HG03095 (cell line): Measurements from ENCODE around the gene KCNK1.

Source experiments
- ATAC-seq: cut with Tn5 transposase; IDR thresholded peaks from one replicate; pipeline ENCODE4 v1.9.1; 2021; ENCODE audit warnings: moderate library complexity; ENCODE audit not compliant: unreplicated experiment

Gene KCNK1

DNA sequence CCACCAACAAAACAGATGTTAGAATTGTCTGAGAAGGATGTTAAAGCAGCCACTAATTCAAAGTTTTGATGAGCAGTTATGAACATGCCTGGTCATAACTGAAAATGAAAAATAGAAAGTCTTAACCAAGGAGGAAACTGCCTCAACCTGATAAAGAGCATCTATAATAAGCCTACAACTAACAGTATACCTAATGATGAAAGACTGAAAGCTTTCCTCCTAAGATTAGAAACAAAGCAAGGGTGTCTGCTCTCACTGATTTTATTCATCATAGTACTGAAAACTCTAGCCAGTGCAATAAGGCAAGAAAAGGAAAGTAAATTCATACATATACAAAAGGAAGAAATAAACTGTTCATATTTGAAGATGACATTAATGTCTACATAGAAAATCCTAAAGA is 82.0 kb downstream of the KCNK1 start:
- ATAC-seq, result no peak

- ATAC-seq, result no peak
These were observed 86.4 kb downstream of the KCNK1 start for GRCh38 chr1:233700338-233700737.

- no peak for ATAC-seq
These were observed 90.4 kb downstream of the KCNK1 start for GRCh38 chr1:233704170-233704897.

- no peak for ATAC-seq
These were observed 91.2 kb downstream of the KCNK1 start for GRCh38 chr1:233704898-233705723.

GRCh38 chr1:233707153-233707879 is 93.4 kb downstream of the KCNK1 start:
- ATAC-seq, result no peak

DNA sequence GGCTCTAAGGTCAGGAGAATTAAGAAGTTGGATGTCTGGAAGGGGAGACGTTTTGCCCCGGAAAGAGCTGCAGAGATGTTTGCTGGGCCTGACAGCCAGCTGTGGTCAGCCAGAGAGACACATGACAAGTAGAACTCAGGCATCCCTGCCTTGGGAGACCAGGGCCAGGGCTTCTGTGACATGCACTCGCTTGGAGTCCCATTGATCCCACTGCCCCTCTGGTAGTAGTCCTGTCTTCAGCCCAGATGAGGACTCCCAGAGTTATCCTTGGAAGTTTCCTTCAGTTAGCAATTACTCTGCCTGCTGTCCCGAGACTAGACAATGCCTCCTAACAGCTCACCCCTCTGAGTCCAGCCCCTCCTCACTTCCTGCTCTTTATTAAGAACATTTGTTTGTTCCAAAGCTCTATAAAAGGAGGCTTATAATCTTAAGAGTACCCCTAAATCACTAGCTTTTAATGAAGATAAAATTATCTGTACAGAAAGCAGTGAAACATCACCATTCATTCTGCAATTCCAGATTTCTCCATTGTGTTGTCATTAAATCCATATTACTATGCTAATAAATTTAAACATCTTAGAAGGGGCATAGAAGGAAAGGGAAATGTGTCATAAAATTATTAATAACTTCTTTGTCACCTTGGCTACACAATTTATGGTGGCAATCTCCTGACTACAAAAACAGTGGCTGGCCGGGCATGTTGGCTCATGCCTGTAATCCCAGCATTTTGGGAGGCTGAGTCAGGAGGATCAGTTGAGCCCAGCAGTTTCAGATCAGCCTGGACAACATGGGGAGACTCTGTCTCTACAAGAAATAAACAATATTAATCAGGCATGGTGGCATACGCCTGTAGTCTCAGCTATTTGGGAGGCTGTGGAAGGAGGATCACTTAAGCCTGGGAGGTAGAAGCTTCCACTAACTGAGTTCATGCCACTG is 94.2 kb downstream of the KCNK1 start:
- ATAC-seq, result no peak

GRCh38 chr1:233710031-233710430 is 96.1 kb downstream of the KCNK1 start:
- no peak for ATAC-seq

GRCh38 chr1:233710507-233710906 is 96.6 kb downstream of the KCNK1 start:
- ATAC-seq, result no peak

DNA sequence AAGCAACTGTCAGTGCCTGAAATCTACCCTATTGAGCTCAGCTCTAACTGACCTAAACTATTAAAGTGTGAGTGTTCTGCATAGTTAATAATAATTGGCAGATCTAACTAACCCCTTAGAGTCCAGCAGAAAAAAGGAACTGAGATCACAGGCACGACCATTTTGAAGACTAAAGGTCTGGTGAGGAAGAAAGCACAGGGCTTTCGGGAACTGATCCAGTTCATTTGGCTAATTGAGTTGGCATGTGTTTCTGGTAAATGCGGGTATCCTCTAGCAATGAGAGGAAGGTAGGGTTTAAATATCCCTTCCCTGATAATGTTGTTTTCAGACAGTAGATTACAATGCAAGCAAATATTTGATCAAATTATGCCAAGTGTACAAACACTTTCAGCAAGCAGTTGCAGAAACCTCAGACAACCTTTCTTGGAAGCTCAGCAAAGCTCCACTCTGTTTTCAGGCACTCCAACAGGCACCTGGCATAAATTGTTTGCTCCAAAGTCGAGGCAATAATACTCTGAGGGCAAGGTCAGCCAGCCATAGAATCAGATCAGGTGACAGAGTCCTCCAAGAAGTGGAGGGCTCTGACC is 100.8 kb downstream of the KCNK1 start:
- no peak for ATAC-seq

DNA sequence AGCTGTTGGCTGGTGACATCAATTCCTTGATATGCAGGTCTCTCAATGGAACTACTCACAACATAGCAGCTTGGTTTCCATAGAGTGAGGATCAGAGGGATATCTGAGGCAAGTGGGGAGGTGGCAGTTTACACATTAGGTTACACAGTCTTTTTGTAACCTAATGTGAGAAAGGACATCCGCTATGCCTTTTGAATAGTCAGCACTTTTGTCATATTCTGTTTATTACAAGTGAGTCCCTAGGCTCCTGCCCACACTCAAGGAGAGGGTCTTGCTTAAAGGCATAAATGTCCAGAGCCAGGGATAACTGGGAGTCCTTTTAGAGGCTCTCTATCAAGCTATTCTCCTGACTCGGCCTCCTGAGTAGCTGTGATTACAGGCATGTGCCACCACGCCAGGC is 104.2 kb downstream of the KCNK1 start:
- no peak for ATAC-seq

DNA sequence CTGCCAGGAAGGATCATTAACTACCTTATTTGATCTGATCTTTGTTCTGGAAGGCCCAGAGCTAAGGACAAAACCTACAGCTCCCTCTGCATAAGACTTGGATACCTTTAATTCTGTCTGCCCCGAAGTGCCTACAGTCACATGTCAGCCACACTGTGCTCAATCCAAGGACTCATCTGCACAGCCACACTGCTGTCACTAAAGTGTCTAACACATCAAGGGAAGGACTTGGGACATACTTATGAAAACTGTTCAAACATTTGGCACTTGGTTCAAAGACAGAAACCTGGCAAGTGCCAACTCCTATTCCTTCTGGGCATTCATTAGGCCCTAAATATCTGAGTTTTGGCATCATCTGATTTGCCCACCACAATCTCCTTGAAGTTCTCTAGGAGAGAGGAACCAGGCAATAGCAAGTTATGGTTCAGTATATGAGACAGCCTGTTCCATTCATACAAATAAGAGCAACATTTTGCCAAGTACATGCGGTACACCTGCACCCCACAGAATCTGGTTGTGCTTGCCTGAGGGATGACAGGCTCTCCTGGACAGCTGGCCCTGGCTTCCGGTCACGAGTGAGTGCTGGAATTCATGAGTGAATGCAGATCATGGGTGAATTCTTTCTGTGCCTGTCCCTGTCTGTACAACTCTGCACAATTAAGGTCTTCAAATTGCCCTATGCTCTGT is 105.9 kb downstream of the KCNK1 start:
- no peak for ATAC-seq

- ATAC-seq, result no peak
These were observed 107.2 kb downstream of the KCNK1 start for GRCh38 chr1:233721004-233721595.
